ENCODE data around the gene SUMO1. TPM values are rescaled to one million over a fixed set of nuclear protein-coding genes. Genes with fewer than 3 reads are reported as not detected.
"Not testable (repeated sequence)": the region's sequence is repeated elsewhere in the genome, so short reads cannot be mapped to it uniquely, and the experiment has no call there.

SUMO1 gene
- total and polyA plus RNA-seq, 5 donors from 2014 or later = 84.8 to 254 (median 173) TPM

- DNase-seq = peak in 2 of 3 donors; percentile 32 to 69
Observed at GRCh38 chr2:202267495-202267894, 29.1 kb upstream of the SUMO1 start.

GRCh38 chr2:202265467-202266277 is 27.3 kb upstream of the SUMO1 start, which contains the start of gene NOP58:
Gene NOP58, plus strand, starts transcription at chr2:202265763. Its CDS starts 179 bp downstream, at chr2:202265942.
- Mint-ChIP-seq H3K4me1 (peaks cover 6 to 36% (median 12%) of the 10 kb centered on the region in 4 donors), H3K9me3 (no peaks in the 10 kb centered on the region), H3K27ac (peak within 1 kb of the TSS in 1 of 3 donors; percentile 82), H3K4me3 (peak within 1 kb of the TSS in 3 of 4 donors; percentile 38 to 87 (median 64)), H3K27me3 (no peaks in the 10 kb centered on the region), H3K36me3 (no peaks in the 10 kb centered on the region)
- DNase-seq = peak; percentile 91 to 97 (median 94)
- H3K36me3 ChIP-seq (ENCODE audit: control insufficient read depth, insufficient read depth, low read length) = no peaks in the 10 kb centered on the region
- H3K9me3 ChIP-seq (ENCODE audit: control insufficient read depth in 2 of 2, low read length in 2 of 2) = no peaks in the 10 kb centered on the region
- peak; percentile 87 to 90 for ATAC-seq (ENCODE audit: low read depth in 2 of 2)
- peak within 1 kb of the TSS; percentile 97 for H3K27ac ChIP-seq (ENCODE audit: insufficient read depth, low read length, poor library complexity, severe bottlenecking)
- H3K4me1 ChIP-seq (ENCODE audit: control insufficient read depth, insufficient read depth, low read length, poor library complexity, severe bottlenecking) = peaks cover 38% of the 10 kb centered on the region
- no peaks in the 10 kb centered on the region for H3K27me3 ChIP-seq (ENCODE audit: control insufficient read depth, insufficient read depth, low read length)
- H3K4me3 ChIP-seq (ENCODE audit: low read depth, low read length) = peak within 1 kb of the TSS; percentile 100

More at GRCh38 chr2:202267495-202267894, 29.1 kb upstream of the SUMO1 start:
- no peaks in the 10 kb centered on the region for H3K36me3 ChIP-seq (ENCODE audit: control insufficient read depth, insufficient read depth, low read length)
- H3K9me3 Mint-ChIP-seq = no peaks in the 10 kb centered on the region
- no peaks in the 10 kb centered on the region for H3K27me3 ChIP-seq (ENCODE audit: control insufficient read depth, insufficient read depth, low read length)
- peak overlapping the region in 2 of 3 donors; percentile 60 to 93 for H3K27ac Mint-ChIP-seq
- no peaks in the 10 kb centered on the region for H3K9me3 ChIP-seq (ENCODE audit: control insufficient read depth in 2 of 2, low read length in 2 of 2)
- peak overlapping the region; percentile 97 for H3K27ac ChIP-seq (ENCODE audit: insufficient read depth, low read length, poor library complexity, severe bottlenecking)
- no peaks in the 10 kb centered on the region for H3K36me3 Mint-ChIP-seq
- peak overlapping the region; percentile 100 for H3K4me3 ChIP-seq (ENCODE audit: low read depth, low read length)
- ATAC-seq (ENCODE audit: low read depth in 2 of 2) = no peak
- no peak overlapping the region for H3K4me3 Mint-ChIP-seq
- H3K4me1 Mint-ChIP-seq = peaks cover 9 to 50% (median 23%) of the 10 kb centered on the region in 4 donors
- H3K4me1 ChIP-seq (ENCODE audit: control insufficient read depth, insufficient read depth, low read length, poor library complexity, severe bottlenecking) = peaks cover 51% of the 10 kb centered on the region
- H3K27me3 Mint-ChIP-seq = no peaks in the 10 kb centered on the region

- Histone ChIP-seq H3K27ac (ENCODE audit: insufficient read depth, low read length, poor library complexity, severe bottlenecking) (no peak overlapping the region), H3K36me3 (ENCODE audit: control insufficient read depth, insufficient read depth, low read length) (no peaks in the 10 kb centered on the region), H3K27me3 (ENCODE audit: control insufficient read depth, insufficient read depth, low read length) (no peaks in the 10 kb centered on the region), H3K4me3 (ENCODE audit: low read depth, low read length) (no peak overlapping the region), H3K4me1 (ENCODE audit: control insufficient read depth, insufficient read depth, low read length, poor library complexity, severe bottlenecking) (peaks cover 4% of the 10 kb centered on the region), H3K9me3 (ENCODE audit: control insufficient read depth in 2 of 2, low read length in 2 of 2) (no peaks in the 10 kb centered on the region)
- Mint-ChIP-seq H3K27ac (no peak overlapping the region), H3K4me1 (peaks cover 0 to 6% (median 0%) of the 10 kb centered on the region in 4 donors), H3K9me3 (no peaks in the 10 kb centered on the region), H3K36me3 (no peaks in the 10 kb centered on the region), H3K4me3 (peak overlapping the region in 1 of 4 donors; percentile 47), H3K27me3 (peaks cover 8% of the 10 kb centered on the region)
- DNase-seq = no peak
- ATAC-seq (ENCODE audit: low read depth in 2 of 2) = no peak
Observed at GRCh38 chr2:202261531-202261930, 23.1 kb upstream of the SUMO1 start.

GRCh38 chr2:202251494-202251893 is 13.1 kb upstream of the SUMO1 start:
- H3K4me3 Mint-ChIP-seq = no peak overlapping the region
- H3K27ac Mint-ChIP-seq = no peak overlapping the region
- H3K9me3 Mint-ChIP-seq = no peaks in the 10 kb centered on the region
- ATAC-seq (ENCODE audit: low read depth in 2 of 2) (no peak), DNase-seq (no peak)
- no peaks in the 10 kb centered on the region for H3K27me3 ChIP-seq (ENCODE audit: control insufficient read depth, insufficient read depth, low read length)
- H3K4me1 ChIP-seq (ENCODE audit: control insufficient read depth, insufficient read depth, low read length, poor library complexity, severe bottlenecking) = no peaks in the 10 kb centered on the region
- no peak overlapping the region for H3K27ac ChIP-seq (ENCODE audit: insufficient read depth, low read length, poor library complexity, severe bottlenecking)
- H3K4me3 ChIP-seq (ENCODE audit: low read depth, low read length) = no peak overlapping the region
- H3K36me3 ChIP-seq (ENCODE audit: control insufficient read depth, insufficient read depth, low read length) = no peaks in the 10 kb centered on the region
- peaks cover 11% of the 10 kb centered on the region for H3K27me3 Mint-ChIP-seq
- no peaks in the 10 kb centered on the region for H3K36me3 Mint-ChIP-seq
- H3K9me3 ChIP-seq (ENCODE audit: control insufficient read depth in 2 of 2, low read length in 2 of 2) = no peaks in the 10 kb centered on the region
- H3K4me1 Mint-ChIP-seq = no peaks in the 10 kb centered on the region

GRCh38 chr2:202249521-202250253 is 11.3 kb upstream of the SUMO1 start:
- Histone ChIP-seq H3K9me3 (ENCODE audit: control insufficient read depth in 2 of 2, low read length in 2 of 2) (no peaks in the 10 kb centered on the region), H3K4me3 (ENCODE audit: low read depth, low read length) (no peak overlapping the region), H3K4me1 (ENCODE audit: control insufficient read depth, insufficient read depth, low read length, poor library complexity, severe bottlenecking) (no peaks in the 10 kb centered on the region), H3K27me3 (ENCODE audit: control insufficient read depth, insufficient read depth, low read length) (no peaks in the 10 kb centered on the region), H3K36me3 (ENCODE audit: control insufficient read depth, insufficient read depth, low read length) (no peaks in the 10 kb centered on the region), H3K27ac (ENCODE audit: insufficient read depth, low read length, poor library complexity, severe bottlenecking) (no peak overlapping the region)
- no peaks in the 10 kb centered on the region for H3K4me1 Mint-ChIP-seq
- no peak overlapping the region for H3K4me3 Mint-ChIP-seq
- H3K9me3 Mint-ChIP-seq = no peaks in the 10 kb centered on the region
- peaks cover 11% of the 10 kb centered on the region for H3K27me3 Mint-ChIP-seq
- H3K36me3 Mint-ChIP-seq = no peaks in the 10 kb centered on the region
- H3K27ac Mint-ChIP-seq = no peak overlapping the region
- ATAC-seq (ENCODE audit: low read depth in 2 of 2) = no peak
- no peak for DNase-seq

GRCh38 chr2:202247710-202248109 is 9.3 kb upstream of the SUMO1 start:
- not testable (repeated sequence) for H3K4me1 ChIP-seq (ENCODE audit: control insufficient read depth, insufficient read depth, low read length, poor library complexity, severe bottlenecking); ATAC-seq (ENCODE audit: low read depth in 2 of 2); H3K36me3 Mint-ChIP-seq; H3K9me3 Mint-ChIP-seq; H3K4me1 Mint-ChIP-seq; H3K27ac Mint-ChIP-seq; H3K36me3 ChIP-seq (ENCODE audit: control insufficient read depth, insufficient read depth, low read length); H3K4me3 Mint-ChIP-seq; DNase-seq; H3K27me3 ChIP-seq (ENCODE audit: control insufficient read depth, insufficient read depth, low read length); H3K4me3 ChIP-seq (ENCODE audit: low read depth, low read length); H3K9me3 ChIP-seq (ENCODE audit: control insufficient read depth in 2 of 2, low read length in 2 of 2); H3K27ac ChIP-seq (ENCODE audit: insufficient read depth, low read length, poor library complexity, severe bottlenecking)
- H3K27me3 Mint-ChIP-seq = peaks cover 17% of the 10 kb centered on the region

GRCh38 chr2:202237787-202238233 is 587 bp downstream of the SUMO1 start:
- peaks cover 3% of the 10 kb centered on the region for H3K36me3 ChIP-seq (ENCODE audit: control insufficient read depth, insufficient read depth, low read length)
- ATAC-seq (ENCODE audit: low read depth in 2 of 2) = peak; percentile 36 to 47
- Mint-ChIP-seq H3K27ac (peak overlapping the region in 2 of 3 donors; percentile 94 to 96), H3K27me3 (no peaks in the 10 kb centered on the region), H3K4me3 (peak overlapping the region; percentile 94 to 100 (median 95)), H3K4me1 (peaks cover 18 to 52% (median 35%) of the 10 kb centered on the region in 4 donors), H3K36me3 (no peaks in the 10 kb centered on the region), H3K9me3 (no peaks in the 10 kb centered on the region)
- H3K27me3 ChIP-seq (ENCODE audit: control insufficient read depth, insufficient read depth, low read length) = no peaks in the 10 kb centered on the region
- DNase-seq = no peak
- no peaks in the 10 kb centered on the region for H3K9me3 ChIP-seq (ENCODE audit: control insufficient read depth in 2 of 2, low read length in 2 of 2)
- peak overlapping the region; percentile 83 for H3K27ac ChIP-seq (ENCODE audit: insufficient read depth, low read length, poor library complexity, severe bottlenecking)
- peaks cover 24% of the 10 kb centered on the region for H3K4me1 ChIP-seq (ENCODE audit: control insufficient read depth, insufficient read depth, low read length, poor library complexity, severe bottlenecking)
- peak overlapping the region; percentile 97 for H3K4me3 ChIP-seq (ENCODE audit: low read depth, low read length)

Data from CD4-positive, CD25-positive, alpha-beta regulatory T cell (primary cell).